ENCODE data around the gene CBX8.

- TF ChIP-seq CTCF (IDR thresholded peaks at IDR 0.05) (no peak), POLR2A (IDR thresholded peaks at IDR 0.05) (no peak)
These were observed 21.3 kb upstream of the CBX8 start for GRCh38 chr17:79818026-79818758.

Data from thyroid gland (tissue), 4 donors.